ENCODE results near the gene TBXT.
"Not testable (repeated sequence)": the region's sequence is repeated elsewhere in the genome, so short reads cannot be mapped to it uniquely, and the experiment has no call there.

The TBXT gene

GRCh38 chr6:166169549-166170421, 2.1 kb upstream of the TBXT start:
- DNase-seq, result no peak

- DNase-seq, result no peak
Observed at GRCh38 chr6:166168616-166169548, 1.2 kb upstream of the TBXT start.

- no peak for DNase-seq
Observed at GRCh38 chr6:166167258-166167731, 356 bp downstream of the TBXT start.

- DNase-seq, result no peak
Observed at GRCh38 chr6:166166314-166167257, 1.1 kb downstream of the TBXT start.

- no peak for DNase-seq
Observed at GRCh38 chr6:166165558-166166313, 1.9 kb downstream of the TBXT start.

GRCh38 chr6:166162599-166163342, 4.9 kb downstream of the TBXT start:
- DNase-seq, result no peak

- no peak for DNase-seq
Observed at GRCh38 chr6:166157930-166158617, 9.6 kb downstream of the TBXT start.

- no peak for DNase-seq
Observed at GRCh38 chr6:166156942-166157341, 10.7 kb downstream of the TBXT start.

GRCh38 chr6:166153966-166154365, 13.7 kb downstream of the TBXT start:
- no peak for DNase-seq

- no peak for DNase-seq
Observed at GRCh38 chr6:166152660-166153059, 15.0 kb downstream of the TBXT start.

- no peak for DNase-seq
Observed at GRCh38 chr6:166151798-166152197, 15.9 kb downstream of the TBXT start.

- no peak for DNase-seq
Observed at GRCh38 chr6:166145751-166146150, 21.9 kb downstream of the TBXT start.

GRCh38 chr6:166143011-166143410, 24.6 kb downstream of the TBXT start:
- DNase-seq, result no peak

GRCh38 chr6:166127624-166128472, 39.8 kb downstream of the TBXT start:
- no peak for DNase-seq

GRCh38 chr6:166123115-166123514, 44.5 kb downstream of the TBXT start:
- DNase-seq, result not testable (repeated sequence)

- DNase-seq, result no peak
Observed at GRCh38 chr6:166121726-166122125, 45.9 kb downstream of the TBXT start.

- no peak for DNase-seq
Observed at GRCh38 chr6:166119116-166119911, 48.3 kb downstream of the TBXT start.

- DNase-seq, result no peak
Observed at GRCh38 chr6:166115609-166116008, 52.0 kb downstream of the TBXT start.

Data from right hindlimb (tissue), 1 donor.